ENCODE results near the gene PLCL1. TPM values are rescaled to one million over a fixed set of nuclear protein-coding genes. Genes with fewer than 3 reads are reported as not detected.

Gene PLCL1
- total and polyA plus RNA-seq, 10 of the 15 experiments (the other 5 are each of a cell fraction or from before 2014, with no cell fraction given), result 0.03 to 1.5 (median 0.22) TPM

GRCh38 chr2:198056836-198057235 lies 252.4 kb downstream of the PLCL1 start (continued):
- no peak for TF ChIP-seq ZBTB4 (CRISPR knock-in tag; IDR thresholded peaks at IDR 0.05)

- no peak overlapping the region for H2AFZ ChIP-seq (ENCODE audit: control insufficient read depth, low read depth, low read length)
- no peaks in the 10 kb centered on the region for H4K20me1 ChIP-seq (ENCODE audit: control insufficient read depth, insufficient read depth)
- in situ Hi-C loops (cut with MboI), result no loop called here
- H3K36me3 ChIP-seq (ENCODE audit: control insufficient read depth in 2 of 2, insufficient read depth in 2 of 2, low read length in 1 of 2), result no peaks in the 10 kb centered on the region
- no TSS peak for BruUV-seq (replicated peaks)
- H3K4me1 ChIP-seq (ENCODE audit: control insufficient read depth, insufficient read depth, low read length), result no peaks in the 10 kb centered on the region
- no peak for FAIRE-seq
- no peak overlapping the region for H3K4me3 ChIP-seq
- ChIA-PET CTCF (interaction anchor here (1.1 kb wide), 1 partner anchor 247 kb away, joined by 3 read pairs; no protein-coding TSS in a partner anchor), SMC1A (ENCODE audit: uncharacterized antibody, unreplicated experiment) (interaction anchor here (2.4 to 2.6 kb wide), 2 partner anchors 53 to 74 kb away, joined by 6 to 9 read pairs; no protein-coding TSS in a partner anchor), POLR2A (interaction anchor here (0.6 kb wide), 1 partner anchor 260 kb away, joined by 3 read pairs; no protein-coding TSS in a partner anchor), RAD21 (ENCODE audit: unreplicated experiment) (no interaction called here)
- no peak overlapping the region for H3K9ac ChIP-seq (ENCODE audit: control insufficient read depth, insufficient read depth, low read length)
- H3K27me3 ChIP-seq (replicated peaks in 1 of 2; ENCODE audit: control insufficient read depth in 2 of 2, insufficient read depth in 2 of 2, low read length in 1 of 2), result no peaks in the 10 kb centered on the region; a peak in 1 of 4 replicates
- WGBS (ENCODE audit: insufficient coverage, insufficient replicate concordance, low lambda C conversion rate, missing lambda C conversion rate), result 37% methylated on average over 7 of the region's 7 CpGs
- DNase-seq (ENCODE audit: low read depth, low spot score), result no peak
- H3K4me2 ChIP-seq (ENCODE audit: control insufficient read depth, insufficient read depth), result no peak overlapping the region
- ATAC-seq, result no peak
- H3K9me3 ChIP-seq (replicated peaks; ENCODE audit: control insufficient read depth, insufficient read depth, low read length), result no peaks in the 10 kb centered on the region
- intact Hi-C loops (cut with micrococcal nuclease; ENCODE audit: unreplicated experiment), result loop anchor here (10.0 kb wide), 1 partner anchor 235 kb away; no protein-coding TSS in a partner anchor
- no peak overlapping the region for H3K27ac ChIP-seq (ENCODE audit: control insufficient read depth, insufficient read depth)
- H3K79me2 ChIP-seq (ENCODE audit: control insufficient read depth, insufficient read depth, low read length), result no peaks in the 10 kb centered on the region
- TF ChIP-seq ZNF217 (IDR thresholded peaks at IDR 0.05), result no peak
- TF ChIP-seq IRF4 (IDR thresholded peaks at IDR 0.05; ENCODE audit: low read depth, low read length), result no peak
- no peak for TF ChIP-seq POLR2A (IDR thresholded peaks at IDR 0.05; ENCODE audit: low read depth, low read length)
- TF ChIP-seq HDAC6 (IDR thresholded peaks at IDR 0.05; ENCODE audit: unreplicated experiment), result no peak
- TF ChIP-seq PBX3 (IDR thresholded peaks at IDR 0.05; ENCODE audit: insufficient replicate concordance, low read depth, low read length), result no peak
- TF ChIP-seq YY1 (IDR thresholded peaks at IDR 0.05; ENCODE audit: low read depth, low read length), result no peak
- no peak for TF ChIP-seq ZNF687 (IDR thresholded peaks at IDR 0.05)
- no peak for TF ChIP-seq RAD51 (IDR thresholded peaks at IDR 0.05)
- TF ChIP-seq MTA3 (IDR thresholded peaks at IDR 0.05; ENCODE audit: borderline replicate concordance, low read length), result no peak
- TF ChIP-seq BCL11A (IDR thresholded peaks at IDR 0.05; ENCODE audit: low read depth, low read length), result no peak
- no peak for TF ChIP-seq E2F8 (IDR thresholded peaks at IDR 0.05; ENCODE audit: low read depth, partially characterized antibody)
Measured at GRCh38 chr2:198059800-198060199, 255.4 kb downstream of the PLCL1 start.
